WTC11 (cell line): Measurements from ENCODE around the gene PPDPF. TPM values are rescaled to one million over a fixed set of nuclear protein-coding genes. Genes with fewer than 3 reads are reported as not detected.

Experiments used
- ATAC-seq: fragments of 200-7000 bp; cut with Tn5 transposase; 2 replicates; pipeline ENCODE4 v1.10.0; 2021; ENCODE audit warnings: mild to moderate bottlenecking, moderate library complexity
- CTCF ChIA-PET: fragments of 300-600 bp; sonication (Branson Sonifier 250); formaldehyde crosslinking; loops from one replicate; lab custom pipeline; 2021; ENCODE audit warnings: antibody characterized with exemption; lab: Charles Lee
- POLR2A ChIA-PET: fragments of 350-600 bp; sonication (Branson Sonifier 250); formaldehyde crosslinking; loops from one replicate; lab custom pipeline; 2021; ENCODE audit warnings: antibody characterized with exemption; lab: Charles Lee
- DNase-seq: peaks from one replicate; pipeline ENCODE4 v3.0.0; 2021; ENCODE audit warnings: low spot score
- H3K27ac Mint-ChIP-seq: 2 replicates; pipeline ENCODE4 v1.8.0; 2021; ENCODE audit warnings: mixed read lengths
- H3K27me3 Mint-ChIP-seq: 2 replicates; pipeline ENCODE4 v1.8.0; 2021; ENCODE audit warnings: low read depth, mild to moderate bottlenecking, moderate library complexity, mixed read lengths
- H3K36me3 Mint-ChIP-seq: 2 replicates; pipeline ENCODE4 v1.8.0; 2021; ENCODE audit warnings: mixed read lengths
- H3K4me1 Mint-ChIP-seq: 2 replicates; pipeline ENCODE4 v1.8.0; 2022; ENCODE audit warnings: mixed read lengths
- H3K4me3 Mint-ChIP-seq: 2 replicates; pipeline ENCODE4 v1.8.0; 2021; ENCODE audit warnings: mild to moderate bottlenecking, moderate library complexity, mixed read lengths
- H3K9me3 Mint-ChIP-seq: 2 replicates; pipeline ENCODE4 v1.8.0; 2021; ENCODE audit warnings: mixed read lengths
- AR ChIP-seq: fragments of 250-450 bp; sonication (Bioruptor Pico); IDR thresholded peaks from 2 replicates; pipeline ENCODE4 v1.9.0; 2021; ENCODE audit warnings: mild to moderate bottlenecking
- ATF2 ChIP-seq: sonication (generic); formaldehyde crosslinking; IDR thresholded peaks from 2 replicates; pipeline ENCODE4 v1.8.1; 2022; ENCODE audit warnings: low read depth, missing genetic modification reagents, borderline replicate concordance
- ATF3 ChIP-seq: sonication (generic); formaldehyde crosslinking; conservative IDR thresholded peaks from 2 replicates; pipeline ENCODE4 v1.8.1; 2022; ENCODE audit warnings: mild to moderate bottlenecking, missing genetic modification reagents
- ATF6 ChIP-seq: sonication (generic); formaldehyde crosslinking; IDR thresholded peaks from 2 replicates; pipeline ENCODE4 v1.8.1; 2023; ENCODE audit warnings: mild to moderate bottlenecking, missing genetic modification reagents
- CBFB ChIP-seq: sonication (generic); formaldehyde crosslinking; IDR thresholded peaks from 2 replicates; pipeline ENCODE4 v1.8.1; 2022; ENCODE audit warnings: mild to moderate bottlenecking, low read depth, missing genetic modification reagents
- E2F4 ChIP-seq: sonication (generic); formaldehyde crosslinking; IDR thresholded peaks from 2 replicates; pipeline ENCODE4 v1.8.1; 2022; ENCODE audit warnings: low read depth, mild to moderate bottlenecking, moderate library complexity, missing genetic modification reagents, borderline replicate concordance
- E2F5 ChIP-seq: sonication (generic); formaldehyde crosslinking; IDR thresholded peaks from 2 replicates; pipeline ENCODE4 v1.8.1; 2022; ENCODE audit warnings: mild to moderate bottlenecking, moderate library complexity, missing genetic modification reagents
- ELF4 ChIP-seq: sonication (generic); formaldehyde crosslinking; IDR thresholded peaks from 2 replicates; pipeline ENCODE4 v1.8.1; 2022; ENCODE audit warnings: low read depth, mild to moderate bottlenecking, moderate library complexity, missing genetic modification reagents
- MXD4 ChIP-seq: fragments of 250-450 bp; sonication (Bioruptor Pico); IDR thresholded peaks from 2 replicates; pipeline ENCODE4 v1.8.0; 2021; ENCODE audit warnings: mild to moderate bottlenecking, moderate library complexity, borderline replicate concordance
- NFATC4 ChIP-seq: fragments of 250-450 bp; sonication (Bioruptor Pico); IDR thresholded peaks from 2 replicates; pipeline ENCODE4 v1.9.0; 2021; ENCODE audit warnings: mild to moderate bottlenecking
- OVOL2 ChIP-seq: fragments of 250-450 bp; sonication (Bioruptor Pico); IDR thresholded peaks from 2 replicates; pipeline ENCODE4 v1.9.0; 2021; ENCODE audit warnings: mild to moderate bottlenecking, borderline replicate concordance
- PRDM15 ChIP-seq: sonication (generic); formaldehyde crosslinking; IDR thresholded peaks from 2 replicates; pipeline ENCODE4 v1.8.0; 2022; ENCODE audit warnings: missing genetic modification reagents
- ZBTB21 ChIP-seq: sonication (generic); formaldehyde crosslinking; IDR thresholded peaks from 2 replicates; pipeline ENCODE4 v1.8.1; 2023; ENCODE audit warnings: mild to moderate bottlenecking, missing genetic modification reagents, borderline replicate concordance
- ZNF138 ChIP-seq: sonication (generic); formaldehyde crosslinking; conservative IDR thresholded peaks from 2 replicates; pipeline ENCODE4 v1.8.1; 2022; ENCODE audit warnings: mild to moderate bottlenecking, moderate library complexity, missing genetic modification reagents
- ZNF671 ChIP-seq: fragments of 250-450 bp; sonication (Bioruptor Pico); IDR thresholded peaks from 2 replicates; pipeline ENCODE4 v1.8.0; 2021; ENCODE audit warnings: mild to moderate bottlenecking
- ZSCAN18 ChIP-seq: fragments of 250-450 bp; sonication (Bioruptor Pico); IDR thresholded peaks from 2 replicates; pipeline ENCODE4 v2.1.2; 2022; ENCODE audit warnings: mild to moderate bottlenecking, moderate library complexity
- total RNA-seq: library from RNA; stranded (reverse); gene quantifications from 3 replicates; pipeline ENCODE4 v1.2.3, GENCODE V29; 2021

The PPDPF gene
- total RNA-seq, 1 experiment from 2014 or later, result 170 TPM

GRCh38 chr20:63490416-63490815, 30.1 kb upstream of the PPDPF start (continued):
- TF ChIP-seq ATF2 (CRISPR knock-in tag) (no peak), E2F4 (CRISPR knock-in tag) (no peak), ATF3 (CRISPR knock-in tag) (no peak), AR (CRISPR knock-in tag) (no peak), ZNF671 (no peak)

GRCh38 chr20:63491078-63491477, 29.5 kb upstream of the PPDPF start:
- H3K27ac Mint-ChIP-seq, result no peak overlapping the region
- CTCF ChIA-PET, result no interaction called here
- H3K36me3 Mint-ChIP-seq, result peaks cover 16% of the 10 kb centered on the region
- peaks cover 28% of the 10 kb centered on the region for H3K27me3 Mint-ChIP-seq
- no peak for TF ChIP-seq NFATC4 (CRISPR knock-in tag)
- TF ChIP-seq E2F5 (CRISPR knock-in tag), result no peak
- no peak for TF ChIP-seq ATF6 (CRISPR knock-in tag)
- TF ChIP-seq ZSCAN18 (CRISPR knock-in tag), result no peak
- TF ChIP-seq MXD4 (CRISPR knock-in tag), result no peak
- no peak overlapping the region for H3K4me3 Mint-ChIP-seq
- H3K4me1 Mint-ChIP-seq, result no peaks in the 10 kb centered on the region
- no peak for ATAC-seq
- POLR2A ChIA-PET, result no interaction called here
- H3K9me3 Mint-ChIP-seq, result peaks cover 12% of the 10 kb centered on the region
- no peak for DNase-seq

- ChIA-PET CTCF (no interaction called here), POLR2A (no interaction called here)
- H3K4me3 Mint-ChIP-seq, result no peak overlapping the region
- no peak for DNase-seq
- no peak for ATAC-seq
- no peak overlapping the region for H3K27ac Mint-ChIP-seq
- H3K27me3 Mint-ChIP-seq, result peaks cover 34% of the 10 kb centered on the region
- peaks cover 3% of the 10 kb centered on the region for H3K4me1 Mint-ChIP-seq
- peaks cover 9% of the 10 kb centered on the region for H3K9me3 Mint-ChIP-seq
- H3K36me3 Mint-ChIP-seq, result peaks cover 16% of the 10 kb centered on the region
- TF ChIP-seq PRDM15 (CRISPR knock-in tag), result no peak
- no peak for TF ChIP-seq ZBTB21 (CRISPR knock-in tag)
- TF ChIP-seq ZNF138 (CRISPR knock-in tag), result no peak
- TF ChIP-seq OVOL2 (CRISPR knock-in tag), result no peak
- TF ChIP-seq ZSCAN18 (CRISPR knock-in tag), result no peak
- no peak for TF ChIP-seq ELF4 (CRISPR knock-in tag)
- TF ChIP-seq CBFB (CRISPR knock-in tag), result no peak
Measured at GRCh38 chr20:63491635-63492230, 28.8 kb upstream of the PPDPF start.
